WTC11 (cell line): ENCODE results near the gene ADAP1. TPM values are rescaled to one million over a fixed set of nuclear protein-coding genes. Genes with fewer than 3 reads are reported as not detected.

Source experiments
- ATAC-seq: fragments of 200-7000 bp; cut with Tn5 transposase; 2 replicates; pipeline ENCODE4 v1.10.0; 2021; ENCODE audit warnings: mild to moderate bottlenecking, moderate library complexity
- CTCF ChIA-PET: fragments of 300-600 bp; sonication (Branson Sonifier 250); formaldehyde crosslinking; loops from one replicate; lab custom pipeline; 2021; ENCODE audit warnings: antibody characterized with exemption; lab: Charles Lee
- POLR2A ChIA-PET: fragments of 350-600 bp; sonication (Branson Sonifier 250); formaldehyde crosslinking; loops from one replicate; lab custom pipeline; 2021; ENCODE audit warnings: antibody characterized with exemption; lab: Charles Lee
- DNase-seq: peaks from one replicate; pipeline ENCODE4 v3.0.0; 2021; ENCODE audit warnings: low spot score
- H3K27ac Mint-ChIP-seq: 2 replicates; pipeline ENCODE4 v1.8.0; 2021; ENCODE audit warnings: mixed read lengths
- H3K27me3 Mint-ChIP-seq: 2 replicates; pipeline ENCODE4 v1.8.0; 2021; ENCODE audit warnings: low read depth, mild to moderate bottlenecking, moderate library complexity, mixed read lengths
- H3K36me3 Mint-ChIP-seq: 2 replicates; pipeline ENCODE4 v1.8.0; 2021; ENCODE audit warnings: mixed read lengths
- H3K4me1 Mint-ChIP-seq: 2 replicates; pipeline ENCODE4 v1.8.0; 2022; ENCODE audit warnings: mixed read lengths
- H3K4me3 Mint-ChIP-seq: 2 replicates; pipeline ENCODE4 v1.8.0; 2021; ENCODE audit warnings: mild to moderate bottlenecking, moderate library complexity, mixed read lengths
- H3K9me3 Mint-ChIP-seq: 2 replicates; pipeline ENCODE4 v1.8.0; 2021; ENCODE audit warnings: mixed read lengths
- ATF1 ChIP-seq: sonication (generic); formaldehyde crosslinking; IDR thresholded peaks from 2 replicates; pipeline ENCODE4 v1.8.1; 2023; ENCODE audit warnings: mild to moderate bottlenecking, moderate library complexity, missing genetic modification reagents
- CTCF ChIP-seq: fragments of 200-600 bp; IDR thresholded peaks from 2 replicates; pipeline ENCODE4 v1.8.0; 2022; ENCODE audit warnings: antibody characterized with exemption
- ELF4 ChIP-seq: sonication (generic); formaldehyde crosslinking; IDR thresholded peaks from 2 replicates; pipeline ENCODE4 v1.8.1; 2022; ENCODE audit warnings: low read depth, mild to moderate bottlenecking, moderate library complexity, missing genetic modification reagents
- EMX1 ChIP-seq: fragments of 250-450 bp; sonication (Bioruptor Pico); IDR thresholded peaks from 2 replicates; pipeline ENCODE4 v1.8.0; 2021; ENCODE audit warnings: mild to moderate bottlenecking
- FOXK1 ChIP-seq: sonication (generic); formaldehyde crosslinking; IDR thresholded peaks from 2 replicates; pipeline ENCODE4 v1.8.0; 2022; ENCODE audit warnings: mild to moderate bottlenecking, moderate library complexity, missing genetic modification reagents
- FOXP1 ChIP-seq: sonication (generic); formaldehyde crosslinking; IDR thresholded peaks from 2 replicates; pipeline ENCODE4 v1.8.0; 2022; ENCODE audit warnings: missing genetic modification reagents, mild to moderate bottlenecking, moderate library complexity, borderline replicate concordance
- NFYB ChIP-seq: sonication (generic); formaldehyde crosslinking; conservative IDR thresholded peaks from 2 replicates; pipeline ENCODE4 v1.8.0; 2022; ENCODE audit warnings: low read depth, missing genetic modification reagents
- NR3C1 ChIP-seq: sonication (generic); formaldehyde crosslinking; conservative IDR thresholded peaks from 2 replicates; pipeline ENCODE4 v1.8.1; 2023; ENCODE audit warnings: low read depth, mild to moderate bottlenecking, missing genetic modification reagents
- RELA ChIP-seq: sonication (generic); formaldehyde crosslinking; IDR thresholded peaks from 2 replicates; pipeline ENCODE4 v1.8.1; 2022; ENCODE audit warnings: missing genetic modification reagents, mild to moderate bottlenecking, borderline replicate concordance
- SMAD4 ChIP-seq: sonication (generic); formaldehyde crosslinking; IDR thresholded peaks from 2 replicates; pipeline ENCODE4 v1.8.0; 2022; ENCODE audit warnings: mild to moderate bottlenecking, missing genetic modification reagents
- SOX15 ChIP-seq: fragments of 250-450 bp; sonication (Bioruptor Pico); IDR thresholded peaks from 2 replicates; pipeline ENCODE4 v1.9.0; 2021; ENCODE audit warnings: mild to moderate bottlenecking
- TEAD4 ChIP-seq: sonication (generic); formaldehyde crosslinking; IDR thresholded peaks from 2 replicates; pipeline ENCODE4 v1.8.0; 2022; ENCODE audit warnings: mild to moderate bottlenecking, missing genetic modification reagents
- ZBTB21 ChIP-seq: sonication (generic); formaldehyde crosslinking; IDR thresholded peaks from 2 replicates; pipeline ENCODE4 v1.8.1; 2023; ENCODE audit warnings: mild to moderate bottlenecking, missing genetic modification reagents, borderline replicate concordance
- ZNF416 ChIP-seq: fragments of 250-450 bp; sonication (Bioruptor Pico); IDR thresholded peaks from 2 replicates; pipeline ENCODE4 v1.9.0; 2021; ENCODE audit warnings: mild to moderate bottlenecking, inconsistent platforms
- total RNA-seq: library from RNA; stranded (reverse); gene quantifications from 3 replicates; pipeline ENCODE4 v1.2.3, GENCODE V29; 2021
- TF ChIP-seq, protein P1 (sequence below): fragments of 250-450 bp; sonication (Bioruptor Pico); IDR thresholded peaks from 2 replicates; pipeline ENCODE4 v1.9.0; 2021; ENCODE audit warnings: mild to moderate bottlenecking, borderline replicate concordance
- TF ChIP-seq, protein P2 (sequence below): fragments of 250-450 bp; sonication (Bioruptor Pico); IDR thresholded peaks from 2 replicates; pipeline ENCODE4 v2.1.2; 2022; ENCODE audit warnings: mild to moderate bottlenecking, moderate library complexity

ADAP1 gene
- total RNA-seq, 1 experiment from 2014 or later = 4.3 TPM

DNA sequence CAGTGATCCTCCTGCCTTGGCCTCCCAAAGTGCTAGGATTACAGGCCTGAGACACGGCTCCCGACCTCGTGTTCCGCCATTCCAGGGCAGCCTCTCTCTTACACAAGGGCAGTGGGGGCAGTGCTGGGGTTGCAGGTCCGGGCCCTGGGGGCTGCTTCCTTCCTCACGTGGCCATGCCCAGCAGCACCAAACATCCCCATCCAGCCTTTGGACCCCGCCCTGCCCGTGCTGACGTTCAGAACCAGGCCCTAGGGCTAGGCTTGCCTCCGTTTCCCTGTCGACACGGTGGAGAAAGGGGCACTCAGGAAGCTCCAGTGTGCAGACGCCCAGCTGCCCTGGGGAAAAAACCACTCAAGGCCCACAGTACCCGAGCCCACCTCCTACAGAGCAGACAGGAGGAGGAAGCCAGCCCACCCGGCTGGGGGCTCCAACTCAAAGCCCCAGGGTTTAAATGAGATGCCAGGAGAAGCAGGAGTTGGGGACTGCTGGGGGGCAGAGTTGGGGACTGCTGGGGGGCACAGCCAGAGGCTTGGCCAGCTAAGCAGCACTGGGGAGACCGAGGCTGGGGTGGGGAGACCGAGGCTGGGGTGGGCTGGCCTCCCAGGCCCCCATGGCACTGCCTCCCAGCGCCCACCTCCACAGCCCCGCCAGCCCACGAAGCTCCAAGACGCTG lies 35.9 kb downstream of the ADAP1 start:
- CTCF ChIA-PET = interaction anchor here (1.0 kb wide), 1 partner anchor 75 kb away, joined by 3 read pairs; no protein-coding TSS in a partner anchor
- H3K27me3 Mint-ChIP-seq = no peaks in the 10 kb centered on the region
- H3K4me1 Mint-ChIP-seq = no peaks in the 10 kb centered on the region
- POLR2A ChIA-PET = no interaction called here
- ATAC-seq (no peak), DNase-seq (peak; percentile 8)
- H3K36me3 Mint-ChIP-seq = no peaks in the 10 kb centered on the region
- no peaks in the 10 kb centered on the region for H3K9me3 Mint-ChIP-seq
- H3K4me3 Mint-ChIP-seq = no peak overlapping the region
- TF ChIP-seq ELF4 (no peak), ZBTB21 (CRISPR knock-in tag) (no peak), ZNF416 (CRISPR knock-in tag) (no peak), CTCF (no peak), RELA (no peak), NR3C1 (CRISPR knock-in tag) (no peak), ATF1 (CRISPR knock-in tag) (no peak), TEAD4 (CRISPR knock-in tag) (no peak), SOX15 (CRISPR knock-in tag) (no peak), SMAD4 (CRISPR knock-in tag) (no peak)
- TF ChIP-seq, protein P1, sequence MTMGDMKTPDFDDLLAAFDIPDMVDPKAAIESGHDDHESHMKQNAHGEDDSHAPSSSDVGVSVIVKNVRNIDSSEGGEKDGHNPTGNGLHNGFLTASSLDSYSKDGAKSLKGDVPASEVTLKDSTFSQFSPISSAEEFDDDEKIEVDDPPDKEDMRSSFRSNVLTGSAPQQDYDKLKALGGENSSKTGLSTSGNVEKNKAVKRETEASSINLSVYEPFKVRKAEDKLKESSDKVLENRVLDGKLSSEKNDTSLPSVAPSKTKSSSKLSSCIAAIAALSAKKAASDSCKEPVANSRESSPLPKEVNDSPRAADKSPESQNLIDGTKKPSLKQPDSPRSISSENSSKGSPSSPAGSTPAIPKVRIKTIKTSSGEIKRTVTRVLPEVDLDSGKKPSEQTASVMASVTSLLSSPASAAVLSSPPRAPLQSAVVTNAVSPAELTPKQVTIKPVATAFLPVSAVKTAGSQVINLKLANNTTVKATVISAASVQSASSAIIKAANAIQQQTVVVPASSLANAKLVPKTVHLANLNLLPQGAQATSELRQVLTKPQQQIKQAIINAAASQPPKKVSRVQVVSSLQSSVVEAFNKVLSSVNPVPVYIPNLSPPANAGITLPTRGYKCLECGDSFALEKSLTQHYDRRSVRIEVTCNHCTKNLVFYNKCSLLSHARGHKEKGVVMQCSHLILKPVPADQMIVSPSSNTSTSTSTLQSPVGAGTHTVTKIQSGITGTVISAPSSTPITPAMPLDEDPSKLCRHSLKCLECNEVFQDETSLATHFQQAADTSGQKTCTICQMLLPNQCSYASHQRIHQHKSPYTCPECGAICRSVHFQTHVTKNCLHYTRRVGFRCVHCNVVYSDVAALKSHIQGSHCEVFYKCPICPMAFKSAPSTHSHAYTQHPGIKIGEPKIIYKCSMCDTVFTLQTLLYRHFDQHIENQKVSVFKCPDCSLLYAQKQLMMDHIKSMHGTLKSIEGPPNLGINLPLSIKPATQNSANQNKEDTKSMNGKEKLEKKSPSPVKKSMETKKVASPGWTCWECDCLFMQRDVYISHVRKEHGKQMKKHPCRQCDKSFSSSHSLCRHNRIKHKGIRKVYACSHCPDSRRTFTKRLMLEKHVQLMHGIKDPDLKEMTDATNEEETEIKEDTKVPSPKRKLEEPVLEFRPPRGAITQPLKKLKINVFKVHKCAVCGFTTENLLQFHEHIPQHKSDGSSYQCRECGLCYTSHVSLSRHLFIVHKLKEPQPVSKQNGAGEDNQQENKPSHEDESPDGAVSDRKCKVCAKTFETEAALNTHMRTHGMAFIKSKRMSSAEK (CRISPR knock-in tag) = no peak
- TF ChIP-seq, protein P2, sequence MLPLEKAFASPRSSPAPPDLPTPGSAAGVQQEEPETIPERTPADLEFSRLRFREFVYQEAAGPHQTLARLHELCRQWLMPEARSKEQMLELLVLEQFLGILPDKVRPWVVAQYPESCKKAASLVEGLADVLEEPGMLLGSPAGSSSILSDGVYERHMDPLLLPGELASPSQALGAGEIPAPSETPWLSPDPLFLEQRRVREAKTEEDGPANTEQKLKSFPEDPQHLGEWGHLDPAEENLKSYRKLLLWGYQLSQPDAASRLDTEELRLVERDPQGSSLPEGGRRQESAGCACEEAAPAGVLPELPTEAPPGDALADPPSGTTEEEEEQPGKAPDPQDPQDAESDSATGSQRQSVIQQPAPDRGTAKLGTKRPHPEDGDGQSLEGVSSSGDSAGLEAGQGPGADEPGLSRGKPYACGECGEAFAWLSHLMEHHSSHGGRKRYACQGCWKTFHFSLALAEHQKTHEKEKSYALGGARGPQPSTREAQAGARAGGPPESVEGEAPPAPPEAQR (CRISPR knock-in tag) = no peak
- no peak overlapping the region for H3K27ac Mint-ChIP-seq

GRCh38 chr7:918118-918425 lies 36.4 kb downstream of the ADAP1 start:
- no peaks in the 10 kb centered on the region for H3K36me3 Mint-ChIP-seq
- H3K4me3 Mint-ChIP-seq = no peak overlapping the region
- ATAC-seq = no peak
- no peaks in the 10 kb centered on the region for H3K9me3 Mint-ChIP-seq
- peak; percentile 5 for DNase-seq
- H3K4me1 Mint-ChIP-seq = no peaks in the 10 kb centered on the region
- no peaks in the 10 kb centered on the region for H3K27me3 Mint-ChIP-seq
- H3K27ac Mint-ChIP-seq = no peak overlapping the region
- TF ChIP-seq FOXP1 (no peak), FOXK1 (CRISPR knock-in tag) (no peak), EMX1 (CRISPR knock-in tag) (no peak), NFYB (no peak)
- POLR2A ChIA-PET = no interaction called here
- CTCF ChIA-PET = interaction anchor here (1.0 kb wide), 1 partner anchor 75 kb away, joined by 3 read pairs; no protein-coding TSS in a partner anchor
